NCI-H2227 treated with DMSO at 0.1 percent for 48 hours (cell line): Measurements from ENCODE around the gene OGFR.

Source experiments
- DNase-seq: peaks from one replicate; lab custom pipeline; 2025; lab: John Stamatoyannopoulos, UW

OGFR gene

GRCh38 chr20:62782149-62782892, 22.3 kb upstream of the OGFR start:
- no peak for DNase-seq

- DNase-seq: no peak
Measured at GRCh38 chr20:62782893-62783278, 21.7 kb upstream of the OGFR start.

GRCh38 chr20:62784497-62784896, 20.1 kb upstream of the OGFR start:
- DNase-seq: no peak

- no peak for DNase-seq
Measured at GRCh38 chr20:62785393-62785792, 19.2 kb upstream of the OGFR start.

GRCh38 chr20:62786157-62786556, 18.5 kb upstream of the OGFR start:
- no peak for DNase-seq

- no peak for DNase-seq
Measured at GRCh38 chr20:62787321-62787720, 17.3 kb upstream of the OGFR start.

- no peak for DNase-seq
Measured at GRCh38 chr20:62787866-62788265, 16.8 kb upstream of the OGFR start.

GRCh38 chr20:62788607-62789006, 16.0 kb upstream of the OGFR start:
- no peak for DNase-seq

- DNase-seq: no peak
Measured at GRCh38 chr20:62790075-62790474, 14.6 kb upstream of the OGFR start.

- DNase-seq: peak; percentile 86
Measured at GRCh38 chr20:62791301-62792181, 13.1 kb upstream of the OGFR start.

GRCh38 chr20:62792182-62792939, 12.3 kb upstream of the OGFR start:
- no peak for DNase-seq

- DNase-seq: no peak
Measured at GRCh38 chr20:62792940-62793756, 11.5 kb upstream of the OGFR start.

- no peak for DNase-seq
Measured at GRCh38 chr20:62793757-62794006, 11.0 kb upstream of the OGFR start.

GRCh38 chr20:62794007-62794724, 10.5 kb upstream of the OGFR start:
- DNase-seq: peak; percentile 89

GRCh38 chr20:62795023-62795761, 9.4 kb upstream of the OGFR start:
- DNase-seq: peak; percentile 68

GRCh38 chr20:62796699-62797491, 7.7 kb upstream of the OGFR start:
- no peak for DNase-seq

- no peak for DNase-seq
Measured at GRCh38 chr20:62797671-62798532, 6.7 kb upstream of the OGFR start.

- DNase-seq: no peak
Measured at GRCh38 chr20:62799036-62799435, 5.6 kb upstream of the OGFR start.

- DNase-seq: no peak
Measured at GRCh38 chr20:62799459-62799858, 5.2 kb upstream of the OGFR start.
